ENCODE results near the gene MRPL18. TPM values are rescaled to one million over a fixed set of nuclear protein-coding genes. Genes with fewer than 3 reads are reported as not detected.
A peak's percentile ranks its signal among the peaks of the same experiment; 100 is the strongest.
"Not testable (repeated sequence)": the region's sequence is repeated elsewhere in the genome, so short reads cannot be mapped to it uniquely, and the experiment has no call there.

Gene MRPL18
- total RNA-seq, 1 donor from 2014 or later = 29.0 TPM

GRCh38 chr6:159778542-159779103 lies 11.6 kb upstream of the MRPL18 start:
- no peaks in the 10 kb centered on the region for H3K9me3 Mint-ChIP-seq
- no peak overlapping the region for H3K4me3 Mint-ChIP-seq
- H3K4me1 Mint-ChIP-seq = no peaks in the 10 kb centered on the region
- TF ChIP-seq, protein P1, sequence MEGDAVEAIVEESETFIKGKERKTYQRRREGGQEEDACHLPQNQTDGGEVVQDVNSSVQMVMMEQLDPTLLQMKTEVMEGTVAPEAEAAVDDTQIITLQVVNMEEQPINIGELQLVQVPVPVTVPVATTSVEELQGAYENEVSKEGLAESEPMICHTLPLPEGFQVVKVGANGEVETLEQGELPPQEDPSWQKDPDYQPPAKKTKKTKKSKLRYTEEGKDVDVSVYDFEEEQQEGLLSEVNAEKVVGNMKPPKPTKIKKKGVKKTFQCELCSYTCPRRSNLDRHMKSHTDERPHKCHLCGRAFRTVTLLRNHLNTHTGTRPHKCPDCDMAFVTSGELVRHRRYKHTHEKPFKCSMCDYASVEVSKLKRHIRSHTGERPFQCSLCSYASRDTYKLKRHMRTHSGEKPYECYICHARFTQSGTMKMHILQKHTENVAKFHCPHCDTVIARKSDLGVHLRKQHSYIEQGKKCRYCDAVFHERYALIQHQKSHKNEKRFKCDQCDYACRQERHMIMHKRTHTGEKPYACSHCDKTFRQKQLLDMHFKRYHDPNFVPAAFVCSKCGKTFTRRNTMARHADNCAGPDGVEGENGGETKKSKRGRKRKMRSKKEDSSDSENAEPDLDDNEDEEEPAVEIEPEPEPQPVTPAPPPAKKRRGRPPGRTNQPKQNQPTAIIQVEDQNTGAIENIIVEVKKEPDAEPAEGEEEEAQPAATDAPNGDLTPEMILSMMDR (IDR thresholded peaks at IDR 0.05; ENCODE audit: unreplicated experiment) = no peak
- H3K27me3 Mint-ChIP-seq (ENCODE audit: low read depth) = no peaks in the 10 kb centered on the region
- H3K27ac Mint-ChIP-seq = no peak overlapping the region
- peaks cover 48% of the 10 kb centered on the region for H3K36me3 Mint-ChIP-seq
- no peak for DNase-seq (ENCODE audit: low spot score in 2 of 2, unreplicated experiment in 2 of 2)

DNA sequence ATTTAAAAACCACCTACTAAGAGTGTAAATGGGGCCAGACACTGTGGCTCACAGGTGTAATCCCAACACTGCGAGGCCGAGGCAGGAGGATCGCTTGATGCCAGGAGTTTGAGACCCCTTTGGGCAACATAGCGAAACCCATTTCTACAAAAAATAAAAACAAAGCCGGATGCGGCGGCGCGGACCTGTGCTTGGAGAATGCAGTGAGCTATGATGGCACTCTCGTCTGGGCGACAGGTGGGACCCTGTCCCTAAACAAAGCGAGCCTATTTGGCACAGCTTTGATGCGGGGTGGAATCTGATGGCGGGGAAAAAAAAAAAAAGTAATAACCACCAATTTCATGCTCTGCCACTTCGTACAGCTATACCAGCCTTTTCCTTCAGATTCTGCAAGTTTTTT lies 2.0 kb upstream of the MRPL18 start:
- TF ChIP-seq, protein P1 (IDR thresholded peaks at IDR 0.05; ENCODE audit: unreplicated experiment) = no peak
- DNase-seq (ENCODE audit: low spot score in 2 of 2, unreplicated experiment in 2 of 2) = no peak
- no peaks in the 10 kb centered on the region for H3K27me3 Mint-ChIP-seq (ENCODE audit: low read depth)
- no peaks in the 10 kb centered on the region for H3K9me3 Mint-ChIP-seq
- H3K4me3 Mint-ChIP-seq = peak overlapping the region; percentile 98
- H3K36me3 Mint-ChIP-seq = peaks cover 26% of the 10 kb centered on the region
- H3K27ac Mint-ChIP-seq = peak overlapping the region; percentile 87
- peaks cover 31% of the 10 kb centered on the region for H3K4me1 Mint-ChIP-seq

DNA sequence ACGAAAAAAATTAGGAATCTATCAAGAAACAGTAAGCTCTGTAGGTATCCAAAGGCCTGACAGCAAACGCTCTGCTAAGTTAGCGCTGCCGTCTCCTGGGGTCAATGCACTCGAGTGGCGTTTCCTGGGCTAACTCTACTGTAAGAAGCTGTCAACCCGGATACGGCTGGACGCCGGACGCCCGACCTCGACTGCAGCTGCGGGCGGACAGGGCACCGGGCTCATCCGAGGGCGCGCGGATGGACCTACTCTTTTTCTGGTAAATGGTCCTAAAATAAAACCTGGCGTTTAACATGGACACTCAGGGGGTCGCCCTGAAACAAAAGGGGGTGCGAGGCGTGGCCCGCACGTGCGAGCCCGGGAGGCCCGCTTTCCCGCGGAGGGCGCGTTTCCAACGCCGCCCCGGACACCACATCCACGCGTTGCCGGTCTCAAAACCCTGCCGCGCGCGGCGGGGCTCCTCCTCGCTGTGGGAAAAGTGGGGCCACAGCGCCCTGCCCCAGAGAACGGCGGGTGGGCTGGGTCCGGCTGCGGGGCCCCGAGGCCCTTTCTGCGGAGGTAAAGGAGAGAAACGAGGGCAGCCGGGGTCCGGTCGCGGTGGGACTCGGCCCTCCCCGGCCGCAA lies 1.4 kb upstream of the MRPL18 start:
- TF ChIP-seq, protein P1 (IDR thresholded peaks at IDR 0.05; ENCODE audit: unreplicated experiment) = no peak
- DNase-seq (ENCODE audit: low spot score in 2 of 2, unreplicated experiment in 2 of 2) = peak in 1 of 2 experiments; percentile 41
- peak overlapping the region; percentile 98 for H3K4me3 Mint-ChIP-seq
- peaks cover 31% of the 10 kb centered on the region for H3K4me1 Mint-ChIP-seq
- no peaks in the 10 kb centered on the region for H3K9me3 Mint-ChIP-seq
- peaks cover 25% of the 10 kb centered on the region for H3K36me3 Mint-ChIP-seq
- H3K27me3 Mint-ChIP-seq (ENCODE audit: low read depth) = no peaks in the 10 kb centered on the region
- H3K27ac Mint-ChIP-seq = peak overlapping the region; percentile 87

- peak within 1 kb of the TSS; percentile 97 for H3K27ac Mint-ChIP-seq
- peak; percentile 96 to 98 for DNase-seq (ENCODE audit: low spot score in 2 of 2, unreplicated experiment in 2 of 2)
- peaks cover 28% of the 10 kb centered on the region for H3K36me3 Mint-ChIP-seq
- TF ChIP-seq, protein P1 (IDR thresholded peaks at IDR 0.05; ENCODE audit: unreplicated experiment) = no peak
- H3K4me3 Mint-ChIP-seq = peak within 1 kb of the TSS; percentile 98
- H3K4me1 Mint-ChIP-seq = peaks cover 31% of the 10 kb centered on the region
- no peaks in the 10 kb centered on the region for H3K9me3 Mint-ChIP-seq
- H3K27me3 Mint-ChIP-seq (ENCODE audit: low read depth) = no peaks in the 10 kb centered on the region
Measured at GRCh38 chr6:159789377-159790148, 704 bp upstream of the MRPL18 start, which contains the start of gene TCP1. Gene TCP1, minus strand, starts transcription at chr6:159789602. Its CDS starts 134 bp downstream, at chr6:159789468.

- TF ChIP-seq, protein P1 (IDR thresholded peaks at IDR 0.05; ENCODE audit: unreplicated experiment) = no peak
- Mint-ChIP-seq H3K36me3 (peaks cover 18% of the 10 kb centered on the region), H3K4me1 (peaks cover 31% of the 10 kb centered on the region), H3K27me3 (ENCODE audit: low read depth) (no peaks in the 10 kb centered on the region), H3K27ac (peak overlapping the region; percentile 97), H3K9me3 (no peaks in the 10 kb centered on the region), H3K4me3 (peak overlapping the region; percentile 98)
- no peak for DNase-seq (ENCODE audit: low spot score in 2 of 2, unreplicated experiment in 2 of 2)
Measured at GRCh38 chr6:159790956-159791598, 810 bp downstream of the MRPL18 start.

DNA sequence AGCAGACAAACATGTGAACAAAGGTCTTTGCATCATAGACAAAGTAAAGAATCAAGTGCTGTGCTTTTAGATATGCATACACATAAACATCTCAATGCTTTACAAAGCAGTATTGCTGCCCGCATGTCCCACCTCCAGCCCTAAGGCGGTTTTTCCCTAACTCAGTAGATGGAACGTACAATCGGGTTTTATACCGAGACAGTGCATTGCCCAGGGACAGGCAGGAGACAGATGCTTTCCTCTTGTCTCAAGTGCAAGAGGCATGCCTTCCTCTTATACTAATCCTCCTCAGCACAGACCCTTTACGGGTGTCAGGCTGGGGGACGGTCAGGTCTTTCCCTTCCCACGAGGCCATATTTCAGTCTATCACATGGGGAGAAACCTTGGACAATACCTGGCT lies 4.7 kb downstream of the MRPL18 start:
- DNase-seq (ENCODE audit: low spot score in 2 of 2, unreplicated experiment in 2 of 2); H3K4me3 Mint-ChIP-seq; H3K27ac Mint-ChIP-seq; H3K9me3 Mint-ChIP-seq; H3K27me3 Mint-ChIP-seq (ENCODE audit: low read depth): not testable (repeated sequence)
- peaks cover 13% of the 10 kb centered on the region for H3K4me1 Mint-ChIP-seq
- H3K36me3 Mint-ChIP-seq = peaks cover 29% of the 10 kb centered on the region

All from mesothelial cell of epicardium (in vitro differentiated cells).